Neural progenitor cell (in vitro differentiated cells): ENCODE measurements around the gene ZDHHC14. TPM values are rescaled to one million over a fixed set of nuclear protein-coding genes. Genes with fewer than 3 reads are reported as not detected.

ENCODE experiments used
- DNase-seq: peaks from one replicate; pipeline ENCODE4 v3.0.0-alpha.2; 2016; ENCODE audit warnings: low spot score
- H2AFZ ChIP-seq: fragments of 200-600 bp; sonication (generic); replicated peaks from 2 replicates; pipeline ENCODE4 v1.6.1; 2016; ENCODE audit warnings: antibody characterized with exemption
- H3F3A ChIP-seq: fragments of 200-600 bp; sonication (generic); 2 replicates; pipeline ENCODE4 v1.6.1; 2016; ENCODE audit warnings: antibody characterized with exemption, low read depth
- H3K27ac ChIP-seq: fragments of 200-600 bp; sonication (generic); 2 replicates; pipeline ENCODE4 v1.5.1; 2016; ENCODE audit warnings: mild to moderate bottlenecking
- H3K27me3 ChIP-seq: fragments of 200-600 bp; sonication (generic); 2 replicates; pipeline ENCODE4 v1.6.1; 2016; ENCODE audit warnings: mild to moderate bottlenecking, moderate library complexity
- H3K36me3 ChIP-seq: fragments of 200-600 bp; sonication (generic); 2 replicates; pipeline ENCODE4 v1.5.1; 2016
- H3K4me1 ChIP-seq: fragments of 200-600 bp; sonication (generic); 2 replicates; pipeline ENCODE4 v1.6.1; 2016; ENCODE audit warnings: mixed run types
- H3K4me2 ChIP-seq: fragments of 200-600 bp; sonication (generic); 2 replicates; pipeline ENCODE4 v1.6.1; 2016
- H3K4me3 ChIP-seq: fragments of 200-600 bp; sonication (generic); 2 replicates; pipeline ENCODE4 v1.5.1; 2016
- H3K79me2 ChIP-seq: fragments of 200-600 bp; sonication (generic); 2 replicates; pipeline ENCODE4 v1.6.1; 2016; ENCODE audit warnings: low read depth
- H3K9ac ChIP-seq: fragments of 200-600 bp; sonication (generic); 2 replicates; pipeline ENCODE4 v1.6.1; 2016
- H3K9me3 ChIP-seq: fragments of 200-600 bp; sonication (generic); 2 replicates; pipeline ENCODE4 v1.5.1; 2016; ENCODE audit warnings: low read depth
- H4K20me1 ChIP-seq: fragments of 200-600 bp; sonication (generic); 2 replicates; pipeline ENCODE4 v1.6.1; 2016; ENCODE audit warnings: low read depth
- H3K27ac Mint-ChIP-seq: 3 replicates; pipeline ENCODE4 v1.8.0; 2021; ENCODE audit warnings: mixed read lengths
- H3K27me3 Mint-ChIP-seq: 2 replicates; pipeline ENCODE4 v1.8.0; 2022; ENCODE audit warnings: low read depth, mild to moderate bottlenecking, inconsistent platforms, moderate library complexity, mixed read lengths; ENCODE audit not compliant: insufficient read depth
- H3K36me3 Mint-ChIP-seq: 3 replicates; pipeline ENCODE4 v1.8.0; 2021; ENCODE audit warnings: mixed read lengths
- H3K4me1 Mint-ChIP-seq: 3 replicates; pipeline ENCODE4 v1.8.0; 2021; ENCODE audit warnings: mixed read lengths
- H3K4me3 Mint-ChIP-seq: 3 replicates; pipeline ENCODE4 v1.8.0; 2021; ENCODE audit warnings: mild to moderate bottlenecking, moderate library complexity, mixed read lengths
- H3K9me3 Mint-ChIP-seq: 3 replicates; pipeline ENCODE4 v1.8.0; 2020; ENCODE audit warnings: mixed read lengths
- EZH2 ChIP-seq: fragments of 200-600 bp; sonication (generic); IDR thresholded peaks from 2 replicates; pipeline ENCODE4 v1.6.1; 2017; ENCODE audit warnings: antibody characterized with exemption, mild to moderate bottlenecking, moderate library complexity
- EZH2phosphoT487 ChIP-seq: fragments of 200-600 bp; sonication (generic); IDR thresholded peaks from 2 replicates; pipeline ENCODE4 v1.6.1; 2017; ENCODE audit warnings: antibody characterized with exemption
- total RNA-seq: library from RNA; depleted of rRNA; stranded (reverse); fragments of >200 nt; gene quantifications from 2 replicates; pipeline ENCODE4 v1.2.3, GENCODE V29; 2015; ENCODE audit warnings: low replicate concordance
- TF ChIP-seq, protein P1 (sequence below): fragments of 200-600 bp; sonication (generic); IDR thresholded peaks from 2 replicates; pipeline ENCODE4 v1.5.1; 2017; ENCODE audit warnings: antibody characterized with exemption, mild to moderate bottlenecking

The ZDHHC14 gene
- total RNA-seq, 1 donor from 2014 or later, result 14.5 TPM

DNA sequence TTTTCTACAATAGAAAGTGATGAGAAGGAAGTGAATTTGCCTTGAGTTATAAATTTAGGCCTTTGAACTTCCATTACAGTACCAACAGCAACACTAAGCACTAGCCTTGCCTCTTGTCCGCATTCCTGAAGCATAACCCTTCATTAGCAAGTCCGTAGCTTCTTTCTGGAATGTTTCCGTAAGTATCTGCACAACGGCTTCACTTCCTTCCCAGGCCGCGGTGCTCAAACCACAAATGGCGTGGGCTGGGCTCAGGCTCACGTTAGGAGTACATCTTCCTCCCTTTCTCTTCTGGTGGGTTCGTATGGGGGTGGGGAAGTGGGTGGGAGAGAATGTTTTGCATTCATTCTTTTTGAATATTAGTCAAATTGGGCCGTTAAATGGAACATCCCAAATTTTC, 248.2 kb downstream of the ZDHHC14 start:
- no peak overlapping the region for H3K9ac ChIP-seq
- no peaks in the 10 kb centered on the region for H3K9me3 ChIP-seq
- TF ChIP-seq EZH2phosphoT487, result no peak
- no peak for TF ChIP-seq EZH2
- TF ChIP-seq, protein P1, sequence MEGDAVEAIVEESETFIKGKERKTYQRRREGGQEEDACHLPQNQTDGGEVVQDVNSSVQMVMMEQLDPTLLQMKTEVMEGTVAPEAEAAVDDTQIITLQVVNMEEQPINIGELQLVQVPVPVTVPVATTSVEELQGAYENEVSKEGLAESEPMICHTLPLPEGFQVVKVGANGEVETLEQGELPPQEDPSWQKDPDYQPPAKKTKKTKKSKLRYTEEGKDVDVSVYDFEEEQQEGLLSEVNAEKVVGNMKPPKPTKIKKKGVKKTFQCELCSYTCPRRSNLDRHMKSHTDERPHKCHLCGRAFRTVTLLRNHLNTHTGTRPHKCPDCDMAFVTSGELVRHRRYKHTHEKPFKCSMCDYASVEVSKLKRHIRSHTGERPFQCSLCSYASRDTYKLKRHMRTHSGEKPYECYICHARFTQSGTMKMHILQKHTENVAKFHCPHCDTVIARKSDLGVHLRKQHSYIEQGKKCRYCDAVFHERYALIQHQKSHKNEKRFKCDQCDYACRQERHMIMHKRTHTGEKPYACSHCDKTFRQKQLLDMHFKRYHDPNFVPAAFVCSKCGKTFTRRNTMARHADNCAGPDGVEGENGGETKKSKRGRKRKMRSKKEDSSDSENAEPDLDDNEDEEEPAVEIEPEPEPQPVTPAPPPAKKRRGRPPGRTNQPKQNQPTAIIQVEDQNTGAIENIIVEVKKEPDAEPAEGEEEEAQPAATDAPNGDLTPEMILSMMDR, result no peak
- H3K79me2 ChIP-seq, result no peaks in the 10 kb centered on the region
- H3K27ac ChIP-seq, result no peak overlapping the region
- no peaks in the 10 kb centered on the region for H4K20me1 ChIP-seq
- DNase-seq, result no peak
- Mint-ChIP-seq H3K9me3 (no peaks in the 10 kb centered on the region), H3K4me3 (no peak overlapping the region), H3K36me3 (no peaks in the 10 kb centered on the region), H3K27ac (no peak overlapping the region), H3K27me3 (no peaks in the 10 kb centered on the region), H3K4me1 (peaks cover 29% of the 10 kb centered on the region)
- H3K4me2 ChIP-seq, result no peak overlapping the region
- H2AFZ ChIP-seq, result no peak overlapping the region
- H3K27me3 ChIP-seq, result no peaks in the 10 kb centered on the region
- no peak overlapping the region for H3K4me3 ChIP-seq
- H3K36me3 ChIP-seq, result no peaks in the 10 kb centered on the region
- H3F3A ChIP-seq, result peaks cover 10% of the 10 kb centered on the region
- H3K4me1 ChIP-seq, result peaks cover 50% of the 10 kb centered on the region

DNA sequence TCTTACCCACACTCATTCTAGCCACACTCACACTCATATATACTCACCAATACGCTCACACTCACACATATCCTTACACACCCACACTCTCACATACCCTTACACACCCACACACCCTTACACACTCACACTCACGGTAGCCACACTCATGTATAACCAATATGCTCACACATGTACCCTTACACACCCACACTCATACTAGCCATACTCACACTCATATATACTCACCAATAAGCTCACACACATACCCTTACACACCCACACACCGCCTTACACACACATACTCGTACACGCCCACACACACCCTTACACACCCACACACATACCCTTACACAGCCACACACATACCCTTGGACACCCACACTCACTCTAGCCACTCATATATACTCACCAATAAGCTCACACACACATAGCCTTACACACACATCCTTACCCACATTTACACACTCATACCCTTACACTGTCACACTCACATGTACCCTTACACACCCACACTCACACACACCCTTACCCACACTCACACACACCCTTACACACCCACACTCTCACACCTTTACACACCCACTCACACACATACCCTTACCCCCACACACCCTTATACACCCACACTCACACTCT, 249.6 kb downstream of the ZDHHC14 start:
- H4K20me1 ChIP-seq, result no peaks in the 10 kb centered on the region
- H3K27me3 Mint-ChIP-seq, result no peaks in the 10 kb centered on the region
- TF ChIP-seq, protein P1, result no peak
- TF ChIP-seq EZH2 (no peak), EZH2phosphoT487 (no peak)
- no peaks in the 10 kb centered on the region for H3K79me2 ChIP-seq
- peaks cover 10% of the 10 kb centered on the region for H3F3A ChIP-seq
- no peaks in the 10 kb centered on the region for H3K36me3 Mint-ChIP-seq
- no peaks in the 10 kb centered on the region for H3K9me3 ChIP-seq
- H3K4me1 ChIP-seq, result peaks cover 36% of the 10 kb centered on the region
- H3K4me3 ChIP-seq, result no peak overlapping the region
- no peaks in the 10 kb centered on the region for H3K27me3 ChIP-seq
- no peak overlapping the region for H3K27ac ChIP-seq
- no peak overlapping the region for H3K4me2 ChIP-seq
- H2AFZ ChIP-seq, result no peak overlapping the region
- DNase-seq, result no peak
- no peaks in the 10 kb centered on the region for H3K36me3 ChIP-seq
- no peak overlapping the region for H3K27ac Mint-ChIP-seq
- no peak overlapping the region for H3K9ac ChIP-seq
- H3K9me3 Mint-ChIP-seq, result no peaks in the 10 kb centered on the region
- H3K4me1 Mint-ChIP-seq, result peaks cover 15% of the 10 kb centered on the region
- H3K4me3 Mint-ChIP-seq, result no peak overlapping the region

DNA sequence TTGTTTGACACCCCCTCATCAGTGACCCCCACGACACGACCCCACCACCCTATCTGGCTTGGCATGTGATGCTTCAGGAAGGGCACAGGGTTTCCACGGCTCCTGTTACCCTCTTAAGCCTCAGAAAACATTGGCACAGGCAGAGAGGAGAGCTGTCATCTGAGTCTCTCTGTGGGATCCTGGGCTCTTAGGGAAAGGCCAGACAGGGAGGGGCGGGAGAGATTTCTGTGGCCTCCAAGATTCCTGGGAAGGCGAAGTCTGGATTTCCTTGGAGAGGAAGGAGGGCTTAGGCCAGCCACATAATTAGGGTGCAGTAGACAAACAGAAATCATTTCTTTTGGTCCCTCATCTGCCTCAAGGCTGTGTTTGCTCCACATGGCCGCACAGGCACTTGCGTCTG, 250.4 kb downstream of the ZDHHC14 start:
- Mint-ChIP-seq H3K9me3 (no peaks in the 10 kb centered on the region), H3K36me3 (no peaks in the 10 kb centered on the region), H3K27ac (no peak overlapping the region), H3K4me3 (no peak overlapping the region), H3K4me1 (peaks cover 11% of the 10 kb centered on the region), H3K27me3 (no peaks in the 10 kb centered on the region)
- DNase-seq, result peak; percentile 66
- H3K9ac ChIP-seq, result no peak overlapping the region
- no peaks in the 10 kb centered on the region for H3K36me3 ChIP-seq
- no peaks in the 10 kb centered on the region for H3K9me3 ChIP-seq
- H3K27me3 ChIP-seq, result no peaks in the 10 kb centered on the region
- H3K27ac ChIP-seq, result no peak overlapping the region
- peaks cover 28% of the 10 kb centered on the region for H3K4me1 ChIP-seq
- no peaks in the 10 kb centered on the region for H3K79me2 ChIP-seq
- TF ChIP-seq, protein P1, result no peak
- TF ChIP-seq EZH2 (no peak), EZH2phosphoT487 (no peak)
- H4K20me1 ChIP-seq, result no peaks in the 10 kb centered on the region
- no peak overlapping the region for H2AFZ ChIP-seq
- peaks cover 10% of the 10 kb centered on the region for H3F3A ChIP-seq
- peak overlapping the region; percentile 36 for H3K4me2 ChIP-seq
- H3K4me3 ChIP-seq, result no peak overlapping the region
